ENCODE results near the gene TNS3. TPM values are rescaled to one million over a fixed set of nuclear protein-coding genes. Genes with fewer than 3 reads are reported as not detected.

Gene TNS3
- total RNA-seq, 1 experiment from 2014 or later, result 9.5 TPM

DNA sequence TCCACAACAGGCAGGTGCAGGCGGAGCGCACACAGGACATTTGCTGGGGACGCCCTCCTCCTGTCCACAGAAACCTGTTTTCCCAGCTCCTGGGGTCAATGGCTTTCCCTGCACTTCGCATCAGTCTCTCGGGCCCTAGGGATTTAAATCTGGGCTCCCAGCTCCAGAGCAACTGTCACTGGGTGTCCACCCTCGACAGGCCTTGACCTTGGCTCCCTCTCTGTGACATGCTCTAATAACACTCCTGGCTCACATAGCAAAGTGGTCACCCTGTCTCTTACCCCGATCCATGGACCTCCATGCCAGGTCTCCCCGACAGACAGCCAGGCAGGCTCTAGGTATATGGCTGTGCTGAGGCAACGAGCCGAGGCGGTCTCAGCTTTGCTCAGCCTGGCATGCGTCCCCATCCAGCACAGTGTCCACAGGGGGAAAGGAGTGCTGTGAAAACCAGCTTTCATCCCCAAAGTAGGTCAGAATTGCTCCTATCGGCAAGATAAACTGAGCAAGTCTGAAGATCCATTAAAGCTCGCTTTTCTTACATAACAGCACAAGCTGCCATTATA is 195.6 kb downstream of the TNS3 start:
- Histone ChIP-seq H4K20me1 (ENCODE audit: control insufficient read depth, insufficient read depth, insufficient read length) (no peaks in the 10 kb centered on the region), H2BK15ac (ENCODE audit: low read depth, low read length) (no peak overlapping the region), H2BK5ac (ENCODE audit: insufficient read length, low read length) (no peak overlapping the region), H3K23ac (ENCODE audit: insufficient read length, low read depth, low read length) (no peak overlapping the region), H3K79me1 (ENCODE audit: insufficient read depth, low read depth, low read length, poor library complexity, severe bottlenecking) (no peaks in the 10 kb centered on the region), H3K18ac (ENCODE audit: insufficient read length, low read depth, low read length) (no peak overlapping the region), H3K14ac (ENCODE audit: insufficient read depth, low read length) (no peak overlapping the region), H3K56ac (ENCODE audit: insufficient read length, low read depth, low read length) (no peak overlapping the region), H2BK120ac (ENCODE audit: low read depth, low read length, poor library complexity, severe bottlenecking) (no peak overlapping the region), H2BK20ac (ENCODE audit: low read depth, low read length, poor library complexity, severe bottlenecking) (no peak overlapping the region), H2BK12ac (ENCODE audit: insufficient read length, low read depth, low read length) (no peak overlapping the region), H4K5ac (ENCODE audit: insufficient read length, low read depth, low read length) (no peak overlapping the region), H3K23me2 (ENCODE audit: insufficient read length, low read depth, low read length, poor library complexity, severe bottlenecking) (no peaks in the 10 kb centered on the region), H3K4ac (ENCODE audit: low read depth, low read length) (no peak overlapping the region), H3K4me1 (ENCODE audit: insufficient read depth, low read length) (peaks cover 1% of the 10 kb centered on the region; the same call in 1 of the 2 replicates), H3K27me3 (ENCODE audit: insufficient read depth, low read length) (no peaks in the 10 kb centered on the region), H3K79me2 (ENCODE audit: insufficient read depth, low read length) (no peaks in the 10 kb centered on the region), H3K9me3 (ENCODE audit: control insufficient read depth, low read depth, low read length) (no peaks in the 10 kb centered on the region), H3K4me2 (ENCODE audit: insufficient read depth, insufficient read length, low read length) (no peak overlapping the region), H4K8ac (replicated peaks; ENCODE audit: insufficient read length, low read depth, low read length) (no peak overlapping the region), H2AFZ (ENCODE audit: low read length) (no peak overlapping the region), H3K9ac (ENCODE audit: extremely low read depth, insufficient read length, low read length) (no peak overlapping the region), H3T11ph (ENCODE audit: low read length) (no peak overlapping the region), H2AK5ac (ENCODE audit: insufficient read length, low read length) (no peak overlapping the region), H3K27ac (ENCODE audit: insufficient read length, low read depth, low read length) (no peak overlapping the region), H4K91ac (ENCODE audit: insufficient read length, low read depth, low read length) (no peak overlapping the region)
- 0 out of 2 replicates have a peak, but pooled peaks cover 3% of the 10 kb centered on the region for H3K27me3 Mint-ChIP-seq (ENCODE audit: low read depth)
- H3K27ac Mint-ChIP-seq, result no peak overlapping the region
- no peak for DNase-seq
- peaks cover 0 to 2% (median 0%) of the 10 kb centered on the region in 3 experiments; a peak in 3 of 7 replicates for H3K36me3 Mint-ChIP-seq (ENCODE audit: insufficient read depth in 1 of 3, low read depth in 3 of 3)
- no peaks in the 10 kb centered on the region for H3K9me3 Mint-ChIP-seq
- WGBS (ENCODE audit: extremely low coverage, insufficient read length, low lambda C conversion rate), result no CpG with 5 or more reads among the region's 14 CpGs
- no peak overlapping the region for H3K4me3 Mint-ChIP-seq
- H3K4me1 Mint-ChIP-seq, result peaks cover 2 to 12% of the 10 kb centered on the region in 2 experiments
- no peak for TF ChIP-seq CTCF (conservative IDR thresholded peaks at IDR 0.05)
